ENCODE measurements around the gene ROBO4. TPM values are rescaled to one million over a fixed set of nuclear protein-coding genes. Genes with fewer than 3 reads are reported as not detected.

ROBO4 gene
- total and polyA plus RNA-seq, 2 of the 13 experiments (the other 11 are each of a cell fraction or from before 2014, with no cell fraction given) = 0.07 to 1.1 TPM

GRCh38 chr11:124934862-124935547 lies 37.3 kb upstream of the ROBO4 start (continued):
- TF ChIP-seq SRSF4 (IDR thresholded peaks at IDR 0.05; ENCODE audit: low read depth, low read length, poor library complexity, severe bottlenecking) = no peak
- TF ChIP-seq ZNF605 (CRISPR knock-in tag; IDR thresholded peaks at IDR 0.05) = no peak
- TF ChIP-seq YEATS4 (CRISPR knock-in tag; IDR thresholded peaks at IDR 0.05; ENCODE audit: borderline replicate concordance) = no peak
- TF ChIP-seq ZNF704 (CRISPR knock-in tag; IDR thresholded peaks at IDR 0.05; ENCODE audit: borderline replicate concordance) = no peak
- TF ChIP-seq, protein P1, sequence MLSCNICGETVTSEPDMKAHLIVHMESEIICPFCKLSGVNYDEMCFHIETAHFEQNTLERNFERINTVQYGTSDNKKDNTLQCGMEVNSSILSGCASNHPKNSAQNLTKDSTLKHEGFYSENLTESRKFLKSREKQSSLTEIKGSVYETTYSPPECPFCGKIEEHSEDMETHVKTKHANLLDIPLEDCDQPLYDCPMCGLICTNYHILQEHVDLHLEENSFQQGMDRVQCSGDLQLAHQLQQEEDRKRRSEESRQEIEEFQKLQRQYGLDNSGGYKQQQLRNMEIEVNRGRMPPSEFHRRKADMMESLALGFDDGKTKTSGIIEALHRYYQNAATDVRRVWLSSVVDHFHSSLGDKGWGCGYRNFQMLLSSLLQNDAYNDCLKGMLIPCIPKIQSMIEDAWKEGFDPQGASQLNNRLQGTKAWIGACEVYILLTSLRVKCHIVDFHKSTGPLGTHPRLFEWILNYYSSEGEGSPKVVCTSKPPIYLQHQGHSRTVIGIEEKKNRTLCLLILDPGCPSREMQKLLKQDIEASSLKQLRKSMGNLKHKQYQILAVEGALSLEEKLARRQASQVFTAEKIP (CRISPR knock-in tag; IDR thresholded peaks at IDR 0.05; ENCODE audit: borderline replicate concordance) = no peak
- TF ChIP-seq HNF4A (CRISPR knock-in tag; IDR thresholded peaks at IDR 0.05) = peak; percentile 66
- TF ChIP-seq RAD51 (IDR thresholded peaks at IDR 0.05; ENCODE audit: borderline replicate concordance) = no peak
- TF ChIP-seq ZNF343 (CRISPR knock-in tag; IDR thresholded peaks at IDR 0.05) = no peak
- TF ChIP-seq TOE1 (CRISPR knock-in tag; IDR thresholded peaks at IDR 0.05) = no peak
- TF ChIP-seq ZNF724P (CRISPR knock-in tag; IDR thresholded peaks at IDR 0.05; ENCODE audit: borderline replicate concordance) = no peak
- TF ChIP-seq NFIB (CRISPR knock-in tag; IDR thresholded peaks at IDR 0.05; ENCODE audit: borderline replicate concordance) = no peak
- TF ChIP-seq ARID3A (IDR thresholded peaks at IDR 0.05; ENCODE audit: low read depth, low read length) = 0 out of 2 replicates have a peak, but pooled peaks have one; percentile 41
- TF ChIP-seq NFKB2 (CRISPR knock-in tag; IDR thresholded peaks at IDR 0.05; ENCODE audit: borderline replicate concordance) = no peak
- no peak for TF ChIP-seq ZFP41 (CRISPR knock-in tag; IDR thresholded peaks at IDR 0.05; ENCODE audit: borderline replicate concordance)
- no peak for TF ChIP-seq ZNF567 (CRISPR knock-in tag; IDR thresholded peaks at IDR 0.05; ENCODE audit: borderline replicate concordance)
- no peak for TF ChIP-seq ARID2 (CRISPR knock-in tag; IDR thresholded peaks at IDR 0.05; ENCODE audit: borderline replicate concordance)
- no peak for TF ChIP-seq MAFF (IDR thresholded peaks at IDR 0.05; ENCODE audit: low read depth, low read length)
- peak; percentile 65; the same call in 1 of the 2 replicates for TF ChIP-seq ARID5B (CRISPR knock-in tag; IDR thresholded peaks at IDR 0.05)

Data from HepG2 (cell line).